ENCODE measurements around the gene PTN.
"Not testable (repeated sequence)": the region's sequence is repeated elsewhere in the genome, so short reads cannot be mapped to it uniquely, and the experiment has no call there.

The PTN gene

GRCh38 chr7:137195996-137196395 lies 147.5 kb downstream of the PTN start:
- no peak for TF ChIP-seq CTCF (IDR thresholded peaks at IDR 0.05)
- H3K4me3 ChIP-seq, result no peak overlapping the region
- H3K27ac ChIP-seq, result no peak overlapping the region
- DNase-seq (ENCODE audit: low spot score), result no peak

- DNase-seq (ENCODE audit: low spot score); H3K27ac ChIP-seq; H3K4me3 ChIP-seq: not testable (repeated sequence)
These were observed 161.9 kb downstream of the PTN start for GRCh38 chr7:137181619-137182018.
